Activated naive CD4-positive, alpha-beta T cell treated with anti-CD3 and anti-CD28 coated beads, Interleukin-2, amount 10 ng/mL, durations not matched to agents 5 hours and 36 hours (primary cell): ENCODE results near the gene ZNF70. TPM values are rescaled to one million over a fixed set of nuclear protein-coding genes. Genes with fewer than 3 reads are reported as not detected.

ENCODE experiments used
- total RNA-seq, 2 experiments: library from RNA; stranded (reverse); gene quantifications; one replicate each; pipeline ENCODE4 v1.2.3, GENCODE V29; 2021

Gene ZNF70
- 1 to 10 TPM; 2.0 to 2.2 TPM for total RNA-seq

DNA sequence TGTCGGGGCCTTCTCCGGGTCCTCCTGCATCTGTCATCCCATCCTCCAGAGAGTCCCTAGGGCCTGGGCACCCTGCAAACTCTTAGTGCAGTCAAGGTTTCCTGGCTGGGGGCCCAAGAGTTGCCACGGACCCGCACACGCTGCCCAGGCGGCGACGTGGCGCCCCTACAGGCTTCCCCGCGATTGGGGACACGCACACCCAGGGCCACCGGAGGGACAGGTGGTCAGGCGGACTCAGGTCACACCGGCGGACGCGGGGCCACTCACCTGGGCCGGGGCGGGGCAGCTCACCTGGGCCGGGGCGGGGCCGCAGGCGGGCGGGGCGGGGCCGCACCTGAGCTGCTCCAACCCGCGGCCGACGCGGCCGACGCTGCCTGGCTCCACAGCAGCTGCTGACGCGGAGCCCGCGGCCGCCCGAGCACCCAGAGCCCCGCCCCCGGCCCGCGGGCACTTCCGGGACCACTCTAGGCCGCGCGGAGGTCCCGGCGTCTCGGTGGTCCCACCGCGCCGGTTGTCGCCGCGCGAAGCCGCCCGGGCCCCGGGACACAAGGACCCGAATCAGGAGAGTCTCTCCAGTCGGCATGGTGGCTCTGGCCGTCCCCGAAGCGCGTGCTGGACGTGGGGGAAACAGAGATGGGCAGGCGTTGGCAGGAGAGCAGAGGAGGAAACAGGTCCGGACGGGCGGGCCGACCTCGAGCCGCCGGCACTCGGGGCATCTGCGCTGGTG lies at the start of gene ZNF70:
Gene ZNF70 (minus strand): TSS at position 399 of the 727 bp plus-strand sequence. CDS start 5,972 bp downstream, outside the sequence.

DNA sequence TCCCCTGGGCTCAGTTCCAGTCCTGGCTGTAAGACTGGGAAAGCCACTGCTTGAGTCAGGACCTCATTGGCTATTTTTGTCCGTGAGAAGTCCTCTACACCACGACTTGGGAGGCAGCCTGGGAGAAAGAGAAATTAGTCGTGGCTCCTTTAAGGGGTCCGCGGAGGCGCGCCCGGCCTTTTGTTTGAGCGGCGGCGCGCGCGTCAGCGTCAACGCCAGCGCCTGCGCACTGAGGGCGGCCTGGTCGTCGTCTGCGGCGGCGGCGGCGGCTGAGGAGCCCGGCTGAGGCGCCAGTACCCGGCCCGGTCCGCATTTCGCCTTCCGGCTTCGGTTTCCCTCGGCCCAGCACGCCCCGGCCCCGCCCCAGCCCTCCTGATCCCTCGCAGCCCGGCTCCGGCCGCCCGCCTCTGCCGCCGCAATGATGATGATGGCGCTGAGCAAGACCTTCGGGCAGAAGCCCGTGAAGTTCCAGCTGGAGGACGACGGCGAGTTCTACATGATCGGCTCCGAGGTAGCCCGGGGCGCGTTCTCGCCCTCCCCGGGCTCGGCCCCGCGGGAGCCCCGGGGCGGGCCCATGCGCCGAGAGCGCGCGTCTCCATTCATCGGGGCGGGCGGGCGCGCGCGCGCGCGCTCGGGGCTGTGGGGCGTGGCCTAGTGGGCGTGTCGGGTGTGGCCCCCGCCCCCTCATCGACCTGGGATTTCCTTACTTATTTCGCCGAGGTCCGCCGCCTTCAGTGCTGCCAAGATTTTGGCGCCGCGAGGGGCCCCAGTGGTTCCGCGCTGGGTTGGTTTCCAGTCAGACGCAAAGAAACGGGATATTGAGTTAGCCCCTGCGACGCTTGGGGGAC lies 36.1 kb upstream of the ZNF70 start, which contains the start of gene SMARCB1:
Gene SMARCB1 (plus strand): TSS at position 215 of the 848 bp plus-strand sequence. CDS start 204 bp downstream, at position 419.

DNA sequence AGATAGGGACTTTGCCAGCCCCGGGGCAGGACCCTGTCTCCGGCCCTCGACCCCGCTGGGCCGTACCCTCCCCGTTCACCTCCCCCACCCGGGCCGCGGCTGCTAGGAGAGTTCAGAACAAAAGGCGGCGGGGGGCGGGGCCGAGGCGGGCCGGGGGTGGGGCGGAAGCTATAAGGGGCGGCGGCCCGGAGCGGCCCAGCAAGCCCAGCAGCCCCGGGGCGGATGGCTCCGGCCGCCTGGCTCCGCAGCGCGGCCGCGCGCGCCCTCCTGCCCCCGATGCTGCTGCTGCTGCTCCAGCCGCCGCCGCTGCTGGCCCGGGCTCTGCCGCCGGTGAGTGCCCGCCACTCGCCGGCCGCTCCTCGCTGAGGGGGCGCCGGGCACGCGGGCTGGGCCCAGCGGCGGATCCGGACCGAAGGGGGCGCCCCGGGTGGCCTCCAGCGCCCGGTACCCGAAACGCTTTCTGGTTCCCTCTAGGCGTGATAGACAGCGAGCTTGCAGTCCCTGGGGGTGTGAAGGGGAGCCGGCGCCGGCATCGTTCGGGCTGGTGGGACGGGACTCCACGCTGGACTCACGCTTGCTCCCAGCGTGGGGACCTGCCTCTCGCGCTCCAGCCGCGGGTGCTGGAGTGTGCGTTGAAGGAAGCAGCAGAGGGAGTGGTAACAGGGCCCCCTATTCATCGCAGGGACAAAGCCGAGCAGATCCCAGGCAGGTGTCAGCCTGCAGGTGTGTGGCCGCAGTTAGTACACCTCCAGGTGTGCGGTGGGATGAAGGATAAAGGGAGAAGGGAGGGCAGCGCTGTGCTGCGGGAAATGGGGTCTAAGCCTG lies 21.9 kb upstream of the ZNF70 start, which contains the start of gene MMP11:
Gene MMP11 (plus strand): TSS at position 201 of the 825 bp plus-strand sequence. CDS start 22 bp downstream, at position 223.

DNA sequence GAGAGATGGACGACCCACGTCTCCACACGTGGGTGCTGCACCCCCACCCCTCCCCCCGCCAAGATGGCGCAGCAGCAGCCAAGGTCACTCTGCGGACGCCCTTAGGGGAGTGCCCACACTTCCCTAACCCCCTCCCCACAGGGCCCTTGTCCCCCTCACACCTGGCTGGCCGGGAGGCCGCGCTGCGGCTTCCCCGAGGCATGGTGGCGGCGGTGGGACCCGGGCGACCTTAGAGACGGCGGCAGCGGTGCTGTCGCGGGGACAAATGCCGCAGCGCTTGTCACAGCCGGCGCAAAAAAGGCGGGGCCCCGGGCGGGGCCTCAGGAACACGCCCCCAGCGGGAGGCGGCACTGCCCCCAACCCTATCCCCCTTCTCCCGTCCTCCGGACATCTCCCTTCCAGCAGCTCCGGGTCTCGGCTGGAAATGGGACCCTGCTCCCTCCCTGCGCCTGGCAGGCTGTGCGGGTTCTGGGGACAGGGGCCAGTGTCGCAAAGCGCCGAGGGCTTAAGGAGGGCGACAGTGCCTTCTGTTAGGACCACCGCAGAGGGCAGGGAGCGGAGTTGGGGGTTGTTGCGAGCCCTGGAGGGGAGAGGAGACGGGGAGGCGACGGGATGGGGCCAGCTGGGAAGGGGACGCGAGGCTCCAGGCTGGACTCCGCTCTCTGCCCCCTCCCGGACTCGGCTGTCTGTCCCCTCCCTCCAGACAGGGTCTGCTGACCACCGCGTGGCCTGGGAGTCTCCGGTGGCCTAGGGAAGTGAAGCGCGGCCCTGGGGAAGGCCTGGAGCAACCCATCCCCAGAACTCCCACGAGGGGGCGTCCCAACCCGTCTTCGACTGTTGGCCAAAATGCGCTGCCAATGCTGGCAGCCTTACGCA lies 17.0 kb upstream of the ZNF70 start, which contains the start of gene CHCHD10:
Gene CHCHD10 (minus strand): TSS at position 300 of the 876 bp plus-strand sequence. CDS start 98 bp downstream, at position 202.

DNA sequence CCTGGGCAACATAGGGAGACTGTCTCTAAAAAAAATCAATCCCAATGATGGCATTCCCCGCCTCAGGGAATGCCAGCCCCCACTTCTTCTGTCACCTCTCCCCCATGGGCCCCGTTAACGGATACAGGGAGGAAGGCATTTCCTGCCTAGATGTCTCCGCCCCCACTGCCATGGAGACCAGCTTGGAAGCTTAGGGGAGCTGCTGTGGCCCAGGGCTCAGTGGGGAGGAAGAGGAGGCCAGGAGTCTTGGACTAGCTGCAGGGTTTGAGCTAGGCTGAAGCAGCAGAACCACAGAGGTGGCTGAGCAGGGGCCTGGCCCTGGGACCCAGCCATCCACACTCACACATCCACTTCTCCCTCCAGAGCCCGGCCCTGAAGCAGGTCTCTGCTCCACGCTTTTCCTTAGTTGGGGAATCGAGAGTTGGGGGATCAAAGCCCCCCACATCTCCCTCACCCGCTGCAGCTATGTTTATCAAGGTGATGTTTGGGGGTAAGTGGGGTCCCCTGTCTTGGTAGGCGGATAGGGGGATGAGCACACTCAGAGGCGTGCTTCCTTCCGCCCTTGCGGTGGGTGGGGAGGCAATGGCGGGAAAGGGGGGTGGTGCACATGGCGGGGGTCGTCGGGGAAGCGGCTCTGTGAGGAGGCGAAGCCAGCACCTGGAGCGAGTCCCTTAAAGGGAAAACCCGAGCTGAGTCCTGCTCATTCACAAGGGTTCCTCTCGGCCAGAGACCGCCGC lies 12.1 kb upstream of the ZNF70 start, which contains the start of gene C22orf15:
Gene C22orf15 (plus strand): TSS at position 149 of the 737 bp plus-strand sequence. CDS start 317 bp downstream, at position 466.

DNA sequence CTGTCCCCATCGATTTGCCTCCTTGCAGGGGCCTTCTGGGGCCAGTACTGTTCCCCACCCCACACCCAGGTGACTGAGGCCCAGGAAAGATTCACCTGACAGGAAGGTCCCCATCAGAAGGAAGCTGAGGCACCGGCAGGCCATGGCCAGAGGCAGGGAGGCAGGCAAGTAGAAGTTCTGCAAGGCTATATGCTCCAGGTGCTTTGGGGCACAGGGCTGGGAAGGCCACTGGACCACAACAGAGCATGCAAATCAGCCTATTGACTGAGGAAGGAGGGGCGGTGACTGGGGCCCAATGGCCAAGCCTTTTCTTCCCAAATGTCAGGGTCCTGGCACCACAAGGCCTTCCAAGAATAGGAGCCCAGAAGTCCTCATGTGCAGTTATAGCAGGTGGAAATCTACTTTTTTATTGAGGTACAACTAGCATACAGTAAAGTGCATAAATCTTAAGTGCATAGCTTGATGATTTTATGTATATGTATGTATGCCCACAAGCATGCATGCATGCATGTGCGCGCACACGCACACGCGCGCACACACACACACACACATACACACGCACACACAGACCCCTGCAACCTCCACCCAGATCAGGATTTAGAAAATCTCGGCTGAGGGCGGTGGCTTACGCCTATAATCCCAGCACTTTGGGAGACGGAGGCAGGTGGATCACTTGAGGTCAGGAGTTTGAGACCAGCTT lies 3.5 kb upstream of the ZNF70 start, which contains the start of gene VPREB3:
Gene VPREB3 (minus strand): TSS at position 206 of the 700 bp plus-strand sequence. CDS start 62 bp downstream, at position 144.

DNA sequence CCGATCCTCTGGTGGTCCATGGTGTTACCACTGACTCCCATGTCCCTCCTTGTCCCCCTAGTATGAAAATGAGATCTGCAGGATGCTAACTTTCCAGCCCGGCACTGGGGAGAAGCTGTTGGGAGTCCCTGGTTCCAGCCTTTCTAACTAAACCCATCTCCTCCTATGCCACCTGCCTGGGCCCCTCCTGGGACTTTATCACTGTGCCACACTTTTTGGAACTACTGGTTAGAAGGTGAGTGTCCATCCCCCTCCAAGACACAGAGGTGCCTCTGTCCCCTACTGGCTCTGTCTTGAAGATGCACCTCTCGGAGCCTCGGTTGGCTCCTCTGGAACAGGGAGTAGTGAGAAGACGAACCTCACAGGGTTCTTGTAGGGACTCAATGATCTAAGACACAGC lies 60.2 kb downstream of the ZNF70 start, which contains the start of gene RGL4:
Gene RGL4 (plus strand): TSS at position 301 of the 400 bp plus-strand sequence. CDS start 1,018 bp downstream, outside the sequence.

Other genes with a start within 250 kb of the ZNF70 start
- not detected for gene IGLL1, start 170.8 kb downstream of the ZNF70 start, total RNA-seq
- 1 to 10 TPM in 1 of 2 experiments, under 1 TPM in 1; 0.88 to 1.0 TPM for gene DRICH1, start 118.8 kb downstream of the ZNF70 start, total RNA-seq
- 10 to 100 TPM; 23.7 to 25.7 TPM for gene RGL4, start 60.1 kb downstream of the ZNF70 start, total RNA-seq
- not detected for gene VPREB3, start 3.3 kb upstream of the ZNF70 start, total RNA-seq
- gene C22orf15, start 11.9 kb upstream of the ZNF70 start, total RNA-seq = 1 to 10 TPM; 2.2 to 3.6 TPM
- 10 to 100 TPM; 64.1 to 70.9 TPM for gene CHCHD10, start 16.9 kb upstream of the ZNF70 start, total RNA-seq
- gene MMP11, start 21.7 kb upstream of the ZNF70 start, total RNA-seq = 1 to 10 TPM; 1.0 to 1.2 TPM
- gene SMARCB1, start 35.9 kb upstream of the ZNF70 start, total RNA-seq = 10 to 100 TPM; 71.0 to 78.1 TPM
- gene DERL3, start 87.9 kb upstream of the ZNF70 start, total RNA-seq = 10 to 100 TPM; 10.2 to 12.0 TPM
- 10 to 100 TPM; 10.0 to 13.7 TPM for gene SLC2A11, start 106.8 kb upstream of the ZNF70 start, total RNA-seq
- 100 to 1,000 TPM; 974 to 985 TPM for gene MIF, start 143.3 kb upstream of the ZNF70 start, total RNA-seq
- gene GSTT2B, start 210.1 kb upstream of the ZNF70 start, total RNA-seq = not detected
- 1 to 10 TPM; 2.9 to 3.0 TPM for gene DDTL, start 215.8 kb upstream of the ZNF70 start, total RNA-seq
- 100 to 1,000 TPM; 136 to 143 TPM for gene DDT, start 223.3 kb upstream of the ZNF70 start, total RNA-seq
- gene GSTT2, start 229.0 kb upstream of the ZNF70 start, total RNA-seq = not detected